HG03196 (cell line): Measurements from ENCODE around the gene CCNK.

Source experiments
- ATAC-seq: cut with Tn5 transposase; IDR thresholded peaks from one replicate; pipeline ENCODE4 v1.9.1; 2021; ENCODE audit not compliant: unreplicated experiment

CCNK gene

GRCh38 chr14:99505089-99505488 is 23.9 kb downstream of the CCNK start:
- ATAC-seq = no peak

- no peak for ATAC-seq
These were observed 25.1 kb downstream of the CCNK start for GRCh38 chr14:99506276-99506675.

GRCh38 chr14:99507860-99508640 is 26.8 kb downstream of the CCNK start:
- ATAC-seq = no peak

GRCh38 chr14:99508896-99509629 is 27.9 kb downstream of the CCNK start:
- ATAC-seq = no peak

GRCh38 chr14:99509871-99510555 is 28.8 kb downstream of the CCNK start:
- no peak for ATAC-seq

GRCh38 chr14:99510556-99511139 is 29.4 kb downstream of the CCNK start:
- no peak for ATAC-seq

- no peak for ATAC-seq
These were observed 30.4 kb downstream of the CCNK start for GRCh38 chr14:99511421-99512109.

GRCh38 chr14:99512110-99512449 is 30.9 kb downstream of the CCNK start:
- no peak for ATAC-seq

GRCh38 chr14:99512571-99513182 is 31.5 kb downstream of the CCNK start:
- no peak for ATAC-seq

- ATAC-seq = no peak
These were observed 32.0 kb downstream of the CCNK start for GRCh38 chr14:99513183-99513694.

- ATAC-seq = no peak
These were observed 32.8 kb downstream of the CCNK start for GRCh38 chr14:99513946-99514551.

GRCh38 chr14:99514552-99515300 is 33.5 kb downstream of the CCNK start:
- no peak for ATAC-seq

GRCh38 chr14:99515301-99516155 is 34.3 kb downstream of the CCNK start:
- ATAC-seq = no peak

- ATAC-seq = no peak
These were observed 35.1 kb downstream of the CCNK start for GRCh38 chr14:99516156-99516870.

GRCh38 chr14:99516871-99517642 is 35.8 kb downstream of the CCNK start:
- no peak for ATAC-seq

- no peak for ATAC-seq
These were observed 36.6 kb downstream of the CCNK start for GRCh38 chr14:99517643-99518381.
